GM21381 (cell line): ENCODE results near the gene CHI3L2.

Experiments used
- ATAC-seq: cut with Tn5 transposase; IDR thresholded peaks from one replicate; pipeline ENCODE4 v1.9.1; 2021; ENCODE audit warnings: mild to moderate bottlenecking, moderate library complexity; ENCODE audit not compliant: unreplicated experiment

Gene CHI3L2

GRCh38 chr1:111227434-111227833 lies at the start of gene CHI3L2:
Gene CHI3L2, plus strand, starts transcription at chr1:111227713. Its CDS starts 17 bp downstream, at chr1:111227730.
- ATAC-seq: no peak

- ATAC-seq: no peak
These were observed 47.5 kb upstream of the CHI3L2 start for GRCh38 chr1:111179968-111180533.

GRCh38 chr1:111182052-111182451 lies 45.5 kb upstream of the CHI3L2 start:
- no peak for ATAC-seq

- no peak for ATAC-seq
These were observed 44.0 kb upstream of the CHI3L2 start for GRCh38 chr1:111183308-111184069.

GRCh38 chr1:111184663-111185062 lies 42.9 kb upstream of the CHI3L2 start:
- ATAC-seq: no peak

GRCh38 chr1:111190931-111191451 lies 36.5 kb upstream of the CHI3L2 start:
- no peak for ATAC-seq

- no peak for ATAC-seq
These were observed 36.0 kb upstream of the CHI3L2 start for GRCh38 chr1:111191496-111191895.

GRCh38 chr1:111192074-111192473 lies 35.4 kb upstream of the CHI3L2 start:
- ATAC-seq: no peak

- no peak for ATAC-seq
These were observed 34.6 kb upstream of the CHI3L2 start for GRCh38 chr1:111192658-111193519.

- no peak for ATAC-seq
These were observed 33.6 kb upstream of the CHI3L2 start for GRCh38 chr1:111193712-111194480.

GRCh38 chr1:111195002-111195684 lies 32.4 kb upstream of the CHI3L2 start:
- no peak for ATAC-seq

GRCh38 chr1:111196213-111196612 lies 31.3 kb upstream of the CHI3L2 start:
- no peak for ATAC-seq

- no peak for ATAC-seq
These were observed 29.8 kb upstream of the CHI3L2 start for GRCh38 chr1:111197598-111198284.

GRCh38 chr1:111198836-111199235 lies 28.7 kb upstream of the CHI3L2 start:
- no peak for ATAC-seq

GRCh38 chr1:111199329-111199728 lies 28.2 kb upstream of the CHI3L2 start:
- ATAC-seq: no peak

GRCh38 chr1:111199881-111200801 lies 27.4 kb upstream of the CHI3L2 start, which contains the start of gene DENND2D:
Gene DENND2D, minus strand, starts transcription at chr1:111200646. Its CDS starts 187 bp downstream, at chr1:111200459.
- ATAC-seq: no peak

GRCh38 chr1:111200802-111201161 lies 26.7 kb upstream of the CHI3L2 start:
- ATAC-seq: no peak
